Activated T-cell treated with anti-CD3 and anti-CD28 coated beads for 48 hours (primary cell): Measurements from ENCODE around the gene KLHL42.

Experiments
- DNase-seq: peaks from one replicate; pipeline ENCODE4 v3.0.0-alpha.2; 2020; ENCODE audit warnings: low read depth

Gene KLHL42

DNA sequence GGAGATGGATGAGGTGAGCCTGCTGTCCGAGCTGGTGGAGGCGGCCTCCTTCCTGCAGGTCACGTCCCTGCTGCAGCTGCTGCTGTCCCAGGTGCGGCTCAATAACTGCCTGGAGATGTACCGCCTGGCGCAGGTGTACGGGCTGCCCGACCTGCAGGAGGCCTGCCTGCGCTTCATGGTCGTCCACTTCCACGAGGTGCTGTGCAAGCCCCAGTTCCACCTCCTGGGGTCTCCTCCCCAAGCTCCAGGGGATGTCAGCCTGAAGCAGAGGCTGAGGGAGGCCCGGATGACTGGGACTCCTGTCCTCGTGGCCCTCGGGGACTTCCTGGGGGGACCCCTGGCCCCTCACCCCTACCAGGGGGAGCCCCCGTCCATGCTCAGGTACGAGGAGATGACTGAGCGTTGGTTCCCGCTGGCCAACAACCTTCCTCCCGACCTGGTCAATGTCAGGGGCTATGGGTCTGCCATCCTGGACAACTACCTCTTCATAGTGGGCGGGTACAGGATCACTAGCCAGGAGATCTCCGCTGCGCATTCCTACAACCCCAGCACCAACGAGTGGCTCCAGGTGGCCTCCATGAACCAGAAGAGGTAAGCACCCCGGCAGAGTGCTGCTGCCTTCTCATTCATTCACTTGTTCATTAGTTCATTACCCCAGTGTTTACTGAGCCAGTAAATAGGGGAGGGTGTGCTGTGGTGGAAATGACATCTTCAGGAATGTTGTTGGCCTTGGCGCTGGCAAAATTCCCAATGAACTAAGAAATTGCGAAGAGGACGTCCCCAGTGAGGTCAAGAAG is 777 bp downstream of the KLHL42 start:
- no peak for DNase-seq

GRCh38 chr12:27781680-27782079 is 1.6 kb downstream of the KLHL42 start:
- DNase-seq: no peak

DNA sequence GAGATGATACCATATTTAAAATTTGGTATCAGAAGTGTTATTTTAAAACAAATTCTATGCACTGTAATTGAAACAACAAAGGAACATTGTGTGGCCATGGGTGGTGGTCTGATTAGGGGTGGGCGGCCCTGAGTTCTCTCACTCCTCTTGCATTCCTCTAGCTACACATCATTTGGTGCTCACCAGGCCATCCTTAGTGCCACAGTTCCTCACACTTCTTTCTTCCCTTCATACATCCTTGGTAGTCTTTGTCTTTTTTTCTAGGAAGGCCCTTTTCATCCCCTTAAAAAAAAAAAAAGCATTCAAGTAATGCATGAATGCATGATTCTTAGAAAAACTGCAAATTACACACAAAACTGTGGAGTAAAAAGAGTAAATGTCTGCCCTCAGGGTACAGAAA is 2.4 kb downstream of the KLHL42 start:
- no peak for DNase-seq

DNA sequence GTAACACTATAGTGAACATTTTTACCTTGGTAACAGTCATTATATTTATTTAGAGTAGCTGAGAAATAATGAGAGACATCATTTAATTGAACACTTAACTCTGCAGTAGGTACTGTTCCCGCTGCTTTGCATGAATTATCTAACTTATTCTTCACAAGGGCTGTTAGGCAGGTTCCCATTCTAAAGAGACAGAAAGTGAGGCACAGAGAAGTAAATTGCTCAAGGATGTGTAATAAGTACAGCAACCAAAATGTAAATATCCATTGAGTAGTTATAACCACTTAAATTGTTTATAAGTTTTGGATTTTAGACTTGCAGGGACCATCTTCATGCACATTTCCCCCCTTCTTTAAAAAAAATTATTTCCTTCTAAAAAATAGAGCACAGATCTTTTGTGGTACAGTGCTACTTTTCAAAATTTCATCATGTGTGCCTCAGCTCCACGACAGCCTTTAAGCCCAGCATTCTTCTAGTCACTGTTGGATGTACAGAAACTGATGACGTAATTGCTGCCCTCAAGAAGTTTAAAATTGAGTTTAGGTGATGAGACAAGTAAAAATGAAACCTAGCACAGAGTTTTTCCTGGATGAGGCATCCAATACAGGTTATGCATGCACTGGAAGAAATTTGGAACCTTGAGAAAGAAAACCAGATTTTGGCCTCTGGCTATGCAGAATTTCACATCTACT is 6.0 kb downstream of the KLHL42 start:
- DNase-seq: no peak

GRCh38 chr12:27787559-27787958 is 7.5 kb downstream of the KLHL42 start:
- no peak for DNase-seq

DNA sequence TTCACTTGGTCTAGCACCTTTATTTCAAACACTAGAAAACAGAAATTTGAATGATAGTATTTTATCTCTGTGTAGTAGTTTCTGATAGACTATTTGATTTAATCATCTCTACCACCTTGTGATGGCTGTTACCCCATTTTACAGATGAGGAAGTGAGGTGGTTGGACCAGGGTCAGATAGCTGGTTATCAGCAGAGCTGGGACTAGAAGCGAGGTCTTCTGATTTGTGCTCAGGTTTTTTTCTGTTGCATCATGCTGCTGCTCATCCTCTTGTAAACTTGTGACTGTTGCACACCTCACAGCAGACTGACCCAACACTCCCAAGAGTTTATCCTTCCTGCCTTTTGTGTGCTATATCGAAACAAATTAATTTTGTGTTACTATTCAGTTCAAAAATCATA is 10.1 kb downstream of the KLHL42 start:
- DNase-seq: no peak

- no peak for DNase-seq
Measured at GRCh38 chr12:27794818-27795584, 15.0 kb downstream of the KLHL42 start.

DNA sequence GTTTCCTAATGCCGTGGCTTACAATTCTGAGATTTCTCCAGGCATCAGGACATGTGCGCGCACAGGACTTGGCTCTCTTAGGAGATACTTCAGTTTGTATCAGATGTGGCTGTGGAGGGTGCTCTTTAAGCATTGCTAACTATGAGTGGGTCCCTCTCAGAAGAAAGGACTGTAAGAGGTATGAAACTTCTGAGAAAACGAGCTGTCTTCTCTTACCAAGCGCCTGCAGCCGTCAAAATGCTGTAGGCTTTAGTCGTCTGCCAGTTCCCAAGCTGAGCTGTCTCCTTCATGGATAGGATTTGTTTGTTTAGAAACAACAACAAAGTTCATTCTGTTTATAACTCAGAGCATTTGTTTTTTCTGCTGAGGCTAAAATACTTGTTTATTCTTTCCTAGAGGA is 16.1 kb downstream of the KLHL42 start:
- no peak for DNase-seq

GRCh38 chr12:27797301-27798025 is 17.4 kb downstream of the KLHL42 start:
- DNase-seq: no peak

GRCh38 chr12:27800819-27801218 is 20.8 kb downstream of the KLHL42 start:
- DNase-seq: no peak

GRCh38 chr12:27801630-27802029 is 21.6 kb downstream of the KLHL42 start:
- no peak for DNase-seq

GRCh38 chr12:27802511-27802910 is 22.5 kb downstream of the KLHL42 start:
- DNase-seq: no peak

GRCh38 chr12:27802936-27803335 is 22.9 kb downstream of the KLHL42 start:
- DNase-seq: no peak

GRCh38 chr12:27805238-27805637 is 25.2 kb downstream of the KLHL42 start:
- DNase-seq: no peak

- DNase-seq: no peak
Measured at GRCh38 chr12:27806259-27806658, 26.2 kb downstream of the KLHL42 start.

GRCh38 chr12:27807063-27807703 is 27.1 kb downstream of the KLHL42 start:
- no peak for DNase-seq

DNA sequence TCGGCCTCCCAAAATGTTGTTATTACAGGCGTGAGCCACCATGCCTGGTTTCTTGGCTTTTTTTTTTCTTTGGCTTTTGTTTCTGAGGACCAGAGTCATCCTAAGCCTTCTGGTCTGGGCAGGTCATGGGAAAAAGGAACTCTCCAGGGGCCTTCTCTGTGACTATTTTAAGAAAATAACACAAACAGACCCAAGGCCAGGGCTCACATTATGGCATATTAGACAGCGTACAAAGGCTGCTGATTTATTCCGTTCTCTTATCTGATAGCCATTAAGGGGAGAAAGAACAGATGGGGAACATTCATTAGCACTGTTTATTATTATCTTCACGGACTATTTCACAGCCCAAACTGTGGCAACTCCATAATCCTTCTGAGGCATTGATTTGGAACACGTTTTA is 28.8 kb downstream of the KLHL42 start:
- DNase-seq: no peak

GRCh38 chr12:27810756-27811155 is 30.7 kb downstream of the KLHL42 start:
- no peak for DNase-seq

DNA sequence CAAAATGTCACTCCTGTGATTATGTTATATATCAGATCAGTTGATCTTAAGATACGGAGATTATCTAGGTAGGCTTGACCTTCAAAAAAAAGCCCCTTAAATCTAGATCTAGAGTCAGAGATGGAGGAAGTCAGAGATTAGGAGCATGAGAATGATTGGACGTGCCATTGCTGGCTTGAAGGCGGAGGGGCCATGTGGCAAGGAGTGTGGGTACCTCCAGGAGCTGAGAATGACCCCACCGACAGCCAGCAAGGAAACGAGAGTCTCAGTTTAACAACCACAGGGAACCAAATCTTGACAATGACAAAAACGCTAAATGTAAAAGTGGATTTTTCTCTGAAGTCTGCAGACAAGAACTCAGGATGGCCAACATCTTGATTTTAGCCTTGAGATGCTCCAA is 32.5 kb downstream of the KLHL42 start:
- no peak for DNase-seq

DNA sequence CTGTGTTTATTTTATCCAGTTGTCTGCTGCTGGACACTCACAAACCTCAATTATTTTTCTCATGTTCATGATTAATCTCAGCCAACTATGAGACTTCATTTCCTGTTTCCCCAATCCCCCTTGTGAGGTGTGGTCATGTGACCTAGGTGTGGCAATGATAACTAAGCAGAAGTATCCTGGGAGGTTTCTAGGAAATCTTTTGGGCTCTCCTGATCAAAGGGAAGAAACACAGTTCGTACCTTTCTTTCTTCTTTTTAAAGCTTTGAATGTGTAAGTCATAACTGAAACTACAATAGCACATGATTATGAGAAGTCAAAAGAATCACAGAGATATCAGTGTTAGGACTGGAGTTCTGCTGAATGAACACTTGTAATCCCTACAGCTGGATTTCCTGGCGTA is 34.4 kb downstream of the KLHL42 start:
- DNase-seq: no peak

GRCh38 chr12:27814851-27815591 is 35.0 kb downstream of the KLHL42 start:
- DNase-seq: no peak
